Posterior cingulate gyrus (tissue), 11 donors: ENCODE measurements around the gene MXD4.

Experiments used
- DNase-seq, 10 donors: peaks; one replicate each; pipeline versions ENCODE4 v3.0.0 to v3.0.0-alpha.2; 2020 to 2021; ENCODE audit warnings: mixed read lengths in 3 of 10
- intact Hi-C: fragments of 100-400 bp; cut with DNase I; formaldehyde crosslinking; loops from one replicate; pipeline ENCODE4 v1.15.1; 2023

The MXD4 gene

GRCh38 chr4:2266181-2266580 is 4.3 kb upstream of the MXD4 start:
- DNase-seq = peak in 1 of 10 donors; percentile 35
- intact Hi-C loops = no loop called here

DNA sequence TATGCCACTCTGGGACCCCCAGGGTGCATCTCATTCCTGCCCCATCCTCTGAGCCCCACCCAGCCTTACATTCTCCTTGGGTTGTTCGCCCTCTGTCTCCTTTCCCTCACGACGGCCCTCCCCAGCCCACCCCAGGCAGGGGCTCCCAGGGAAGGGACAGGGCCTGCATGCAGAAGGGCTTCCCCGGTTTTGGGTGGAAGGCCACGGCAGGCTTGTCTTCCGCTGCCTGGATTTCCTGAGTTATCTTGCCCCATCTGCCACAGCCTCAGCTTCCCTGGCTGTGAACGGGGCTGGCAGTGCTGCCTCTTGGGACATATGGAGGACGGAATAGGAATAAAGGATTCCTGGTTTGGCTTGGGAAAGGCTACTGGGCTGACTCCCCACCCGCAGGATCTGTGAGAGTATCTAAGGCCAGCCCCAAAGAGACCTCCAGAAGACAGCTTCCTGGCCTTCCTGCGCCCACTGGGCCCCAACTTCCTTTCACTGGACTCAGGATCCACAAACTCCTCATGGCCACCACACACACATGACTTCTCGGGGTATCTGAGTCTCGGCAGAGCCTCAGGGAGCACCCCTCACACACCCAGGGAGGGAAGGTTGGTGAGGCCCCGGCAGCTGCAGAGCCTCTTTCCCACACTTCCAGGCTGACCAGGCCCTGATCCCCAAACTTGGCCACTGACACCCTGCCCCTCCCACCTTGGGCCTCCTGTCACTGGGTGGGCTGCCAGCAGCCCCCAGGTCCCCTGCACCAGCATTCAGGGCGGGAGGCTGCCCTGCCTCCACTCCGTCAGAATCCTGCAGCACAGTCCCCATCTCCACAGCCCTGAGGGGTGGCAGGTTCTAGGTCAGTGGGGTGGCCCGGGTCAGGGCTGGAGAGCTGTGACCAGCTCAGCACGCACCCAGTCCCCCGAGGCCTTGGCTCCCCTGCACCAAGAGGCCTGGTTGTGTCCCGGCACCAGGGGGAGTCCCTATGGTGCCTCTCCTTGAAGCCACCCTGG is 3.5 kb upstream of the MXD4 start:
- intact Hi-C loops = no loop called here
- peak in 2 of 10 donors; percentile 64 to 77 for DNase-seq

DNA sequence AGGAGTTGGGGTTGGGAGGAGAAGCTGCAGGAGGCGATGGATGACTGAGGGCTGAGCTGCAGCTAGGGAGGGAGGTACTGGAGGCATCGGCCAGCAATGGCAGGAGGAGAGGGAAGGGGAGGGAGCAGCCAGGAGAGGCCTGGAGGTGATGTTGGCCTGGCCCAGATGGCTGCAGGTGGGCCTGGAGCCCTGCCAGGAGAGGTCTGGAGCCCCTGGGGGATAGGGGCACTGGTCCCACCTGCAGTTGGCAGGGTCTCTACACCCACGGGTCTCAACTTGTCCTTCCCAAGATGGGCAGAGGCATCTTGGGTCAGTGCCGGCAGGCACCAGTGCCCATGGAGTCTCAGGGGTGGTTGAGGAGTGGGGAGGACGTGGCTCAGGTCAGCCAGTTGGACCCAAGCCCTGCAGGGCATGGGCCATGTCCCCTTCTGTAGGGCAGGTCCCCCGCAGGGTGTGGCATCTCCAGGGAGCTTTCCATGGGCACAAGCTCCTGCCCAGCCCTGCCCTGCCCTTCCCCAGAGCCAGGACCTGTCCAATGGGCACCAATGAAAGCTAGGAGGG is 2.7 kb upstream of the MXD4 start:
- DNase-seq = peak in 5 of 10 donors; percentile 2 to 77 (median 55)
- intact Hi-C loops = loop anchor here (5.0 kb wide), 2 partner anchors 153 to 273 kb away; partner anchors contain the start of genes CFAP99, FAM193A and ZFYVE28

- intact Hi-C loops = loop anchor here (5.0 kb wide), 2 partner anchors 153 to 273 kb away; partner anchors contain the start of genes CFAP99, FAM193A and ZFYVE28
- DNase-seq = peak in 4 of 10 donors; percentile 5 to 74 (median 42)
Observed at GRCh38 chr4:2263926-2264321, 2.0 kb upstream of the MXD4 start.

DNA sequence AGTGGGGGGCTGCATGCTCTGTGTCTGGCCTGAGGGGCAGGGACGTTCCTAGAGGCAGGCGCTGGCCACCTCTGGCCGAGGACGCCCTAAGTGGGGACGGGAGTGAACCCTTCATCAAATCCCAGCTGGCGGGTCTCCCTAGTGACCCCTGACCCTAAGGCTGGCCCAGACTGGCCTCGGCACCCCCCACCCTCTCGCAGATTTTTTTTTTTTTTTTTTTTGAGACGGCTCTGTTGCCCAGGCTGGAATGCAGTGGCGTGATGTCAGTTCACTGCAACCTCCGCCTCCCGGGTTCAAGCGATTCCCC is 988 bp upstream of the MXD4 start:
- intact Hi-C loops = loop anchor here (5.0 kb wide), 2 partner anchors 154 to 274 kb away; partner anchors contain the start of genes CFAP99, FAM193A and ZFYVE28
- peak in 1 of 10 donors; percentile 68 for DNase-seq

DNA sequence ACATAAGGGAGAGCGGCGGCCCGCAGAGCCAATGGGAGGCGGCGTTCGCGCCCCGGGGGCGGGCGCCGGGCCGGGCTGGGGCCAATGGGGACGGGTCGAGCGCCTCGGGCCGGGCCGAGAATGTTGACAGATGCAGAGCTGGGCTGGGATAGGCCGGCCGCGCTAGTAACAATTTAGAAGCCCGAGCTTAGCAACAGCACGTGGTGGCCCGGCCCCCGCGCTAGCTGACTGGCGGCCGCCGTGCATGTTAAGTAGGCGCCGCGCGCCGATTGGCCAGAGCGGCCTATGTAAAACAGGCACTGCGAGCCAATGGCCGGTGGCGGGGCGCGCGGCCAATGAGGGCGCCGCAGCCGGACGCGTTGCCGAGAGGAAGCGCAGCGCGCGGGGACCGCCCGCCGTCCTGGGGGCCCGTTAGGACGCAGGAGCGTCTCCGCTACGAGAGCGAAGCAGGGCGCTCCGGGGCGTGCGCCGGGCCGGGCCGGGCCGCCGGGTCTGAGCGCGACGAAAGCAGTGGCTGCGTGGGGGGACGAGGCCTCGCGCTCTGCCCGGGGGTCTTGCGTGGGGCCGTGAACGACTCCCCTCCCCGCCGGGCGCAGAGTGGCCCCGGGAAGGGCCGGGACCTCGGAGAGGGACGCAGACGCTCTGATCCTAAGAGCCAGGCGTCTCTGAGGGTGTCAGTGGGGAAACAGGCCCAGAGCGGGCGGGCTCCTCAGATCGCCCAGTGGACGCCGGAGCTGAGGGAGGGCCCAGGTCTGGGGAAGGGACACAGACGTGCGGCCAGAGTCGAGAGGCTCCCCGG is 435 bp upstream of the MXD4 start:
- intact Hi-C loops = loop anchor here (5.0 kb wide), 2 partner anchors 155 to 275 kb away; partner anchors contain the start of genes CFAP99, FAM193A and ZFYVE28
- peak; percentile 97 to 100 (median 100) for DNase-seq

- intact Hi-C loops = loop anchor here (5.0 kb wide), 2 partner anchors 156 to 276 kb away; partner anchors contain the start of genes CFAP99, FAM193A and ZFYVE28
- DNase-seq = peak in 9 of 10 donors; percentile 15 to 88 (median 29)
Observed at GRCh38 chr4:2261110-2261852, 628 bp downstream of the MXD4 start.

DNA sequence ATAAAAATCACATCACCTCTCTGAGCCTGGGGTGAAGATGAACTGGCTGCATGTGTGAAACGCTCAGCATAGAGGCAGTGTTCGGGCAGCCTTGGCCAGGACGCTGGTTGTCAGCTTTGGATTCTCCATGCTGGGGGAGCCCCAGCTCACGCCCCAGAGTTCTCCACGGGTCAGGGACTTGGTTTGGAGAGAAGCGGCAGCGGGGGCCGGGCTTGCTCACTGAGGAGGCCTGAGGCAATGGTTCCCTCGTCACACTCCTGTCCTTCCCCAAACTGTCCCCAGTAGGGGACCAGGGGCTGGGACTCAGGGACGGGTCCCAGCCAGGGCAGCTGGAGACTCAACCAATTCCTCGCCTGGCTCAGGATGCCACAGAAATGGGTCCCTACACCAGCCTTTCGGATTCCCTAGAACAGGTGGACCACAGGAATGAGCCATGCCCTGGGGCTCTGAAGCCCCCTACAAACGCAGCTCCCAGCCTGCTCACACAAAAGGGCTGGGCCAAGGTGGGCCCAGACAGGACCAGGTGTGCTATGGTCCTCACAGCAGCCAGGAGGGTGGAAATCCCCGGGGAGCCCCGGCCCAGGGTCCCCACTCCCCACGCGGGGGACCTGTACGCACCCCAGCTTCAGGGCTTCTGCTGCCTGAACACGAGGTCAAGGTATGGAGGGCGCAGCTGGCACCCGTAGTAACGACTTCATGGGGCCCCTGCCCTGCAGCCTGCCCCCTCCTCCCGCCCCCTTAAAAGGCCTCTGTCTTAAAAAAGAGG is 1.4 kb downstream of the MXD4 start:
- intact Hi-C loops = loop anchor here (5.0 kb wide), 2 partner anchors 157 to 277 kb away; partner anchors contain the start of genes CFAP99, FAM193A and ZFYVE28
- DNase-seq = peak; percentile 3 to 81 (median 16)

DNA sequence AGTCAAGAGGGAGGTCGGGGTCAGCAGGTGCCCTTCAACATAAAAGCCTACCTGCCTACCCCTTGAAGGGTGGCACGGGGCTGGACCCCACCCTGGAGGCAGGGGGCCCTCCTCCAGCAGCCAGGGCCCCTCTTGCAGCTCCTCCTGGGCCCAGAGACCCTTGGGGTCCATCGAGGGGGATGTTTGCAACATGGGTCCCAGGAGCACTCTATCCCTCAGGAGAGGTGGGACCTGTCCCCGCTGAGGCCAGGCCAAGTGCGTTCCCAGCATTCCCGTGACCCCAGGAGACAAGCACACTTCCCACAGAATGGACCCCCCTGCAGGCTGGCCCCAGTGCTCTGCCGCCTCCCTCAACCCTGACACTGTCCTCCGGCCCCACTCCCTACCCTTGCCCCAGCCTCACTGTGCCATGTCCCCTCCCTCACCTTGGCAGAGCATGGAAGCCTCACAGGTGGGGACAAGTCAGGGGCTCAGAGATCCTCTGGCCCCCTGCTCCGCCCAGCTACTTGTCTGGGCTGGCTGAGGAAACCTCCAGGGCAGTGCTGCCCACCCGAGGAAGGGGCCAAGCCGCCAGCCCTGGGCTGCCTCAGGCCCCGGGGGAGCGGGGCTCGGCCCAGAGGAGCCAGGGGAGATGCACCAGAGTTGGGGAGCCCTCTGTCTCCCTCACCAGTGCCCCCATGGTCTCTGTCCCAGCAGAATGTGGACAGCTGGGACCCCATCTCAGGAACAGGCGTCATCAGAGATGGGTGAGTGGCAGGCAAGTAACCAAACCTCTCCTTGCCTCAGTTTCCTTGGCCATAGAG is 2.2 kb downstream of the MXD4 start:
- DNase-seq = peak in 8 of 10 donors; percentile 3 to 78 (median 13)
- intact Hi-C loops = loop anchor here (2.0 to 5.0 kb wide), 3 partner anchors 15 to 278 kb away; partner anchors contain the start of genes CFAP99, FAM193A and ZFYVE28

DNA sequence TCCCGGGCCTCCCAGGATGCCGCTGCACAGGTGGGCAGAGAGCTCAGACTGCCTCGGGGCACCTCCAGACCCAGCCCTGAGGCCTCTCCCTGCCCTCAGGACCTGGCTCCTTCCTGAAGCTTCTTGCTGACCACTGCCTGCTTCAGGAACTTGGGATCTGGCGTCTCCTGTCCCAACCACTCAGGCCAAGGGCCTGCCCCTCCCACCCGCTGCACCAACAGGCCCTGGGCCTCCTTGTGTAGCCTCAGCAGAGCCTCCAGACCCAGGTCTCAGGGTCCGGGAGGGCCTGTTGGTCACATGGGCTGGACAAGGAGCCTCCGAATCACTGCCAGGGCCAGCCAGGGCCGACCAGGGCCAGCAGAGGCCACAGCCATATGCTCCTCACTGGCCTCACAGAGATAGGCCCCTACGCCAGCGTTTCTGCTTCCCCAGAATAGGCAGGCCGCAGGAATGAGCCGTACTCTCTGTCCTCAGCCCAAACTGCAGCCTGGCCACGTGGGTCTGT is 2.8 kb downstream of the MXD4 start:
- intact Hi-C loops = loop anchor here (2.0 kb wide), 1 partner anchor 14 kb away; no protein-coding TSS in a partner anchor
- peak in 9 of 10 donors; percentile 2 to 68 (median 14) for DNase-seq

GRCh38 chr4:2258091-2259035 is 3.5 kb downstream of the MXD4 start:
- DNase-seq = peak in 9 of 10 donors; percentile 4 to 81 (median 10)
- intact Hi-C loops = loop anchor here (2.0 kb wide), 1 partner anchor 14 kb away; no protein-coding TSS in a partner anchor

DNA sequence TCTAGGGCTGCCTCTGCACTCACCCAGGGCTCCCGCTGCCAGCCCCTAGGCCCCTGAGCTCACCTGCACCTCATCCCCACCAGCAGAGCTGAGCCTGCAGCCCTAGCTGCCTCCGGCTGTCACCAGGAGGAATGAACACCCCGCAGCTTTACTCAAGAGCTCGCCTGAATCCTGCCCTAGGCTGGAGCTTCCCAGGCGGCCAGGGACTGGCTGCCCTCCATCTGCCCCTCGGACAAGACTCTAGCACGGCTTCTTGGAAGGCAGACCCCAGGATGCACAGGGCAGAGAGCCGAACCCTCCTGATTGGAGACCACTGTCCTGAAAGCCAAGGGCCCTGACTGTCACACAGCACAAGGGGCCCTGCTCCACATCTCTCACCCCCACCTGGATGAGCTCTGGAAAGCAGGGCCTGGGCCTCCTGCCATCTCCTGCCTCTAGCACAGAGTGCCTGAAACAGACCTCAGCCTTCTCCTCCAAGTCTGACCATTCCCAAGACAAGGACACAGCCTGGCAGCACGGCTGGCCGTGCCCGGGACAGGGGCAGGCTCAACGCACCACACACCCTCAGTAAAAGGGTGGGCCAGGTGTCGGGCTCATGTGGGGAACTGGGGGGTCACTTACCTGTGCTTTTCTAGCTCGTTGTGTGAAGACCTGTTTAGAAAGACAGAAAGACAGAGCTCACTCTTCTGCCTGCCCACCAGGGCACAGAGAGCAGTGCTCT is 4.4 kb downstream of the MXD4 start:
- peak; percentile 3 to 87 (median 12) for DNase-seq
- intact Hi-C loops = loop anchor here (2.0 kb wide), 1 partner anchor 13 kb away; no protein-coding TSS in a partner anchor

GRCh38 chr4:2256781-2257191 is 5.1 kb downstream of the MXD4 start:
- peak; percentile 2 to 84 (median 14) for DNase-seq
- intact Hi-C loops = no loop called here

- intact Hi-C loops = no loop called here
Observed at GRCh38 chr4:2256156-2256731, 5.7 kb downstream of the MXD4 start.

GRCh38 chr4:2255501-2256155 is 6.3 kb downstream of the MXD4 start:
- intact Hi-C loops = no loop called here
- peak; percentile 16 to 89 (median 36) for DNase-seq

More at GRCh38 chr4:2256156-2256731, 5.7 kb downstream of the MXD4 start:
- peak in 9 of 10 donors; percentile 2 to 86 (median 15) for DNase-seq
